ENCODE data around the gene RPTOR.

DNA sequence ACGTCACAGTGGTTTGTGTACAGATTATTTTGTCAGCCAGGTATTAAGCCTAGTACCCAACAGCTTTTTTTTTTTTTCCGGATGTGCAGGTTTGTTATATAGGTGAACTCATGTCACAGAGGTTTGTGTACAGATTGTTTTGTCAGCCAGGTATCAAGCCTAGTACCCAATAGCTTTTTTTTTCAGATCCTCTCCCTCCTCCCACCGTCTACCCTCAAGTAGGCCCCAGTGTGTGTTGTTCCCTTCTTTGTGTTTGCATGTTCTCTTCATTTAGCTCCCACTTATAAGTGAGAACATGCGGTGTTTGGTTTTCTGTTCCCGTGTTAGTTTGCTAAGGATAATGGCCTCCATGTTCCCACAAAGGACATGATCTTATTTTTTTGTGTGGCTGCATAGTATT, 19.9 kb downstream of the RPTOR start:
- TF ChIP-seq, protein P1, sequence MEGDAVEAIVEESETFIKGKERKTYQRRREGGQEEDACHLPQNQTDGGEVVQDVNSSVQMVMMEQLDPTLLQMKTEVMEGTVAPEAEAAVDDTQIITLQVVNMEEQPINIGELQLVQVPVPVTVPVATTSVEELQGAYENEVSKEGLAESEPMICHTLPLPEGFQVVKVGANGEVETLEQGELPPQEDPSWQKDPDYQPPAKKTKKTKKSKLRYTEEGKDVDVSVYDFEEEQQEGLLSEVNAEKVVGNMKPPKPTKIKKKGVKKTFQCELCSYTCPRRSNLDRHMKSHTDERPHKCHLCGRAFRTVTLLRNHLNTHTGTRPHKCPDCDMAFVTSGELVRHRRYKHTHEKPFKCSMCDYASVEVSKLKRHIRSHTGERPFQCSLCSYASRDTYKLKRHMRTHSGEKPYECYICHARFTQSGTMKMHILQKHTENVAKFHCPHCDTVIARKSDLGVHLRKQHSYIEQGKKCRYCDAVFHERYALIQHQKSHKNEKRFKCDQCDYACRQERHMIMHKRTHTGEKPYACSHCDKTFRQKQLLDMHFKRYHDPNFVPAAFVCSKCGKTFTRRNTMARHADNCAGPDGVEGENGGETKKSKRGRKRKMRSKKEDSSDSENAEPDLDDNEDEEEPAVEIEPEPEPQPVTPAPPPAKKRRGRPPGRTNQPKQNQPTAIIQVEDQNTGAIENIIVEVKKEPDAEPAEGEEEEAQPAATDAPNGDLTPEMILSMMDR (IDR thresholded peaks at IDR 0.05; ENCODE audit: insufficient read depth, low read length): no peak
- TF ChIP-seq, protein P2, sequence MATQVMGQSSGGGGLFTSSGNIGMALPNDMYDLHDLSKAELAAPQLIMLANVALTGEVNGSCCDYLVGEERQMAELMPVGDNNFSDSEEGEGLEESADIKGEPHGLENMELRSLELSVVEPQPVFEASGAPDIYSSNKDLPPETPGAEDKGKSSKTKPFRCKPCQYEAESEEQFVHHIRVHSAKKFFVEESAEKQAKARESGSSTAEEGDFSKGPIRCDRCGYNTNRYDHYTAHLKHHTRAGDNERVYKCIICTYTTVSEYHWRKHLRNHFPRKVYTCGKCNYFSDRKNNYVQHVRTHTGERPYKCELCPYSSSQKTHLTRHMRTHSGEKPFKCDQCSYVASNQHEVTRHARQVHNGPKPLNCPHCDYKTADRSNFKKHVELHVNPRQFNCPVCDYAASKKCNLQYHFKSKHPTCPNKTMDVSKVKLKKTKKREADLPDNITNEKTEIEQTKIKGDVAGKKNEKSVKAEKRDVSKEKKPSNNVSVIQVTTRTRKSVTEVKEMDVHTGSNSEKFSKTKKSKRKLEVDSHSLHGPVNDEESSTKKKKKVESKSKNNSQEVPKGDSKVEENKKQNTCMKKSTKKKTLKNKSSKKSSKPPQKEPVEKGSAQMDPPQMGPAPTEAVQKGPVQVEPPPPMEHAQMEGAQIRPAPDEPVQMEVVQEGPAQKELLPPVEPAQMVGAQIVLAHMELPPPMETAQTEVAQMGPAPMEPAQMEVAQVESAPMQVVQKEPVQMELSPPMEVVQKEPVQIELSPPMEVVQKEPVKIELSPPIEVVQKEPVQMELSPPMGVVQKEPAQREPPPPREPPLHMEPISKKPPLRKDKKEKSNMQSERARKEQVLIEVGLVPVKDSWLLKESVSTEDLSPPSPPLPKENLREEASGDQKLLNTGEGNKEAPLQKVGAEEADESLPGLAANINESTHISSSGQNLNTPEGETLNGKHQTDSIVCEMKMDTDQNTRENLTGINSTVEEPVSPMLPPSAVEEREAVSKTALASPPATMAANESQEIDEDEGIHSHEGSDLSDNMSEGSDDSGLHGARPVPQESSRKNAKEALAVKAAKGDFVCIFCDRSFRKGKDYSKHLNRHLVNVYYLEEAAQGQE (IDR thresholded peaks at IDR 0.05; ENCODE audit: insufficient replicate concordance, low read depth): no peak
